ENCODE results near the gene MPND. TPM values are rescaled to one million over a fixed set of nuclear protein-coding genes. Genes with fewer than 3 reads are reported as not detected.
A peak's percentile ranks its signal among the peaks of the same experiment; 100 is the strongest.

MPND gene
- total and polyA plus RNA-seq, 2 of the 13 experiments (the other 11 are each of a cell fraction or from before 2014, with no cell fraction given), result 10.8 to 15.8 TPM

DNA sequence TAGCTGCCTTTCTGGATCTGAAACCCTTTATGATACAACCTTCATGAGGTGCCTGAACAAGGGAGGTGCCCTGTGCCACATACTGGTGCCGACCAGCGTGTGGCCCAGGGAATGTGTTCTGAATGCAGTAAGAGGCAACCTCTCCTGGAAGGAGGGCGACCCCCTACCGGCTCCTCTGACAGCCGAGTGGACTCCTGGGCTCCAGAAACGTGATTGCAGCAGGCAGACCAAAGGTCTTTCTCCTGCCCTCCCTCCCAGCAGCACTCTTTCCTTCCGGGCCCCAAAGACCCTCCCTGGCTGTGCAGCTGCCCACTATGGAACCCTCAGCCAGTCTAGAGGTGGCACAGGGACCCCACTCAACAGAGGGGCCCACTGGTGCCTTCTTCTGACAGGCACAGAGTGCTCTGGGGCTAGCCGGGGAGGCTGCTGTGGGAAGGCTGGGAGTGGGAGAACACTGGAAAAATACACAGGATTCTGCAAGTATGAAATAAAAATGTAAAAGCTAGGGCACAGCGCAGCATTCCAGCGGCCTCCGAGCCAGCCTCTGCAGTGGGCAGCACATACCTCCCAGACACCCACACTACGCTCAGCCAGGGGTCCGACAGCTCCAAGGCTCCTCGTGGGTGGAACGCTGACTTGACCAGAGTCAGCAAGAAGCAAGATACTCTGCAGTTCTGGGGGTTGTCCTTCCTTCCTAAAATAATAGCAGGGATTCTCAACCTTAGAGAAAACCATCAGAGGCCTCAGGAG is 42.1 kb downstream of the MPND start (continued):
- TF ChIP-seq, protein P1, sequence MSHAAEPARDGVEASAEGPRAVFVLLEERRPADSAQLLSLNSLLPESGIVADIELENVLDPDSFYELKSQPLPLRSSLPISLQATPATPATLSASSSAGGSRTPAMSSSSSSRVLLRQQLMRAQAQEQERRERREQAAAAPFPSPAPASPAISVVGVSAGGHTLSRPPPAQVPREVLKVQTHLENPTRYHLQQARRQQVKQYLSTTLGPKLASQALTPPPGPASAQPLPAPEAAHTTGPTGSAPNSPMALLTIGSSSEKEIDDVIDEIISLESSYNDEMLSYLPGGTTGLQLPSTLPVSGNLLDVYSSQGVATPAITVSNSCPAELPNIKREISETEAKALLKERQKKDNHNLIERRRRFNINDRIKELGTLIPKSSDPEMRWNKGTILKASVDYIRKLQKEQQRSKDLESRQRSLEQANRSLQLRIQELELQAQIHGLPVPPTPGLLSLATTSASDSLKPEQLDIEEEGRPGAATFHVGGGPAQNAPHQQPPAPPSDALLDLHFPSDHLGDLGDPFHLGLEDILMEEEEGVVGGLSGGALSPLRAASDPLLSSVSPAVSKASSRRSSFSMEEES (CRISPR knock-in tag; IDR thresholded peaks at IDR 0.05), result no peak
- TF ChIP-seq HMG20A (CRISPR knock-in tag; IDR thresholded peaks at IDR 0.05; ENCODE audit: borderline replicate concordance) (no peak), FOSL1 (CRISPR knock-in tag; IDR thresholded peaks at IDR 0.05; ENCODE audit: borderline replicate concordance) (no peak), XBP1 (CRISPR knock-in tag; IDR thresholded peaks at IDR 0.05) (no peak), RBAK (CRISPR knock-in tag; IDR thresholded peaks at IDR 0.05) (no peak), ZBTB1 (CRISPR knock-in tag; IDR thresholded peaks at IDR 0.05; ENCODE audit: borderline replicate concordance) (no peak), MEIS2 (CRISPR knock-in tag; IDR thresholded peaks at IDR 0.05) (no peak), GZF1 (CRISPR knock-in tag; IDR thresholded peaks at IDR 0.05) (no peak), ZNF367 (CRISPR knock-in tag; IDR thresholded peaks at IDR 0.05; ENCODE audit: borderline replicate concordance) (no peak), ZNF501 (CRISPR knock-in tag; IDR thresholded peaks at IDR 0.05) (peak; percentile 38; the same call in 1 of the 2 replicates), ARNTL (CRISPR knock-in tag; IDR thresholded peaks at IDR 0.05) (peak; percentile 57; the same call in 1 of the 2 replicates), AKAP8 (CRISPR knock-in tag; IDR thresholded peaks at IDR 0.05) (no peak), BRD4 (CRISPR knock-in tag; IDR thresholded peaks at IDR 0.05) (no peak)
- TF ChIP-seq, protein P2, sequence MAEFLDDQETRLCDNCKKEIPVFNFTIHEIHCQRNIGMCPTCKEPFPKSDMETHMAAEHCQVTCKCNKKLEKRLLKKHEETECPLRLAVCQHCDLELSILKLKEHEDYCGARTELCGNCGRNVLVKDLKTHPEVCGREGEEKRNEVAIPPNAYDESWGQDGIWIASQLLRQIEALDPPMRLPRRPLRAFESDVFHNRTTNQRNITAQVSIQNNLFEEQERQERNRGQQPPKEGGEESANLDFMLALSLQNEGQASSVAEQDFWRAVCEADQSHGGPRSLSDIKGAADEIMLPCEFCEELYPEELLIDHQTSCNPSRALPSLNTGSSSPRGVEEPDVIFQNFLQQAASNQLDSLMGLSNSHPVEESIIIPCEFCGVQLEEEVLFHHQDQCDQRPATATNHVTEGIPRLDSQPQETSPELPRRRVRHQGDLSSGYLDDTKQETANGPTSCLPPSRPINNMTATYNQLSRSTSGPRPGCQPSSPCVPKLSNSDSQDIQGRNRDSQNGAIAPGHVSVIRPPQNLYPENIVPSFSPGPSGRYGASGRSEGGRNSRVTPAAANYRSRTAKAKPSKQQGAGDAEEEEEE (CRISPR knock-in tag; IDR thresholded peaks at IDR 0.05; ENCODE audit: borderline replicate concordance), result no peak
- TF ChIP-seq, protein P3, sequence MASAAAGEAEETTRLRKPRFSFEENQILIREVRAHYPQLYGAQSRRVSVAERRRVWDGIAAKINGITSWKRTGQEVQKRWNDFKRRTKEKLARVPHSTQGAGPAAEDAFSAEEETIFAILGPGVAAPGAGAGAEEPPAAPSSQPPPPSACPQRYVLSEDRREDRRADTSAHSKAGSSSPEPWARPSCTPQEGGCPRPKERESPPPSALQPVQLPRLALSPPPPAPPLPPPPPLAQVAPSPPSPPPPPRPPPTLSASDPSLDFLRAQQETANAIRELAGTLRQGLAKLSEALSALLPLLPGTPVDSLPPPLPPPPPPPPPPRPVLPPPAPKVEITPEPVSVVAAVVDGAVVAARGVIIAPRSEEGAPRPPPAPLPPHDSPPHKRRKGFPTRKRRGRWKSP (CRISPR knock-in tag; IDR thresholded peaks at IDR 0.05), result no peak
- TF ChIP-seq, protein P4, sequence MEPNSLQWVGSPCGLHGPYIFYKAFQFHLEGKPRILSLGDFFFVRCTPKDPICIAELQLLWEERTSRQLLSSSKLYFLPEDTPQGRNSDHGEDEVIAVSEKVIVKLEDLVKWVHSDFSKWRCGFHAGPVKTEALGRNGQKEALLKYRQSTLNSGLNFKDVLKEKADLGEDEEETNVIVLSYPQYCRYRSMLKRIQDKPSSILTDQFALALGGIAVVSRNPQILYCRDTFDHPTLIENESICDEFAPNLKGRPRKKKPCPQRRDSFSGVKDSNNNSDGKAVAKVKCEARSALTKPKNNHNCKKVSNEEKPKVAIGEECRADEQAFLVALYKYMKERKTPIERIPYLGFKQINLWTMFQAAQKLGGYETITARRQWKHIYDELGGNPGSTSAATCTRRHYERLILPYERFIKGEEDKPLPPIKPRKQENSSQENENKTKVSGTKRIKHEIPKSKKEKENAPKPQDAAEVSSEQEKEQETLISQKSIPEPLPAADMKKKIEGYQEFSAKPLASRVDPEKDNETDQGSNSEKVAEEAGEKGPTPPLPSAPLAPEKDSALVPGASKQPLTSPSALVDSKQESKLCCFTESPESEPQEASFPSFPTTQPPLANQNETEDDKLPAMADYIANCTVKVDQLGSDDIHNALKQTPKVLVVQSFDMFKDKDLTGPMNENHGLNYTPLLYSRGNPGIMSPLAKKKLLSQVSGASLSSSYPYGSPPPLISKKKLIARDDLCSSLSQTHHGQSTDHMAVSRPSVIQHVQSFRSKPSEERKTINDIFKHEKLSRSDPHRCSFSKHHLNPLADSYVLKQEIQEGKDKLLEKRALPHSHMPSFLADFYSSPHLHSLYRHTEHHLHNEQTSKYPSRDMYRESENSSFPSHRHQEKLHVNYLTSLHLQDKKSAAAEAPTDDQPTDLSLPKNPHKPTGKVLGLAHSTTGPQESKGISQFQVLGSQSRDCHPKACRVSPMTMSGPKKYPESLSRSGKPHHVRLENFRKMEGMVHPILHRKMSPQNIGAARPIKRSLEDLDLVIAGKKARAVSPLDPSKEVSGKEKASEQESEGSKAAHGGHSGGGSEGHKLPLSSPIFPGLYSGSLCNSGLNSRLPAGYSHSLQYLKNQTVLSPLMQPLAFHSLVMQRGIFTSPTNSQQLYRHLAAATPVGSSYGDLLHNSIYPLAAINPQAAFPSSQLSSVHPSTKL (CRISPR knock-in tag; IDR thresholded peaks at IDR 0.05), result peak; percentile 50; the same call in 1 of the 2 replicates
- TF ChIP-seq, protein P5, sequence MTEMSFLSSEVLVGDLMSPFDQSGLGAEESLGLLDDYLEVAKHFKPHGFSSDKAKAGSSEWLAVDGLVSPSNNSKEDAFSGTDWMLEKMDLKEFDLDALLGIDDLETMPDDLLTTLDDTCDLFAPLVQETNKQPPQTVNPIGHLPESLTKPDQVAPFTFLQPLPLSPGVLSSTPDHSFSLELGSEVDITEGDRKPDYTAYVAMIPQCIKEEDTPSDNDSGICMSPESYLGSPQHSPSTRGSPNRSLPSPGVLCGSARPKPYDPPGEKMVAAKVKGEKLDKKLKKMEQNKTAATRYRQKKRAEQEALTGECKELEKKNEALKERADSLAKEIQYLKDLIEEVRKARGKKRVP (CRISPR knock-in tag; IDR thresholded peaks at IDR 0.05), result no peak
- TF ChIP-seq, protein P6, sequence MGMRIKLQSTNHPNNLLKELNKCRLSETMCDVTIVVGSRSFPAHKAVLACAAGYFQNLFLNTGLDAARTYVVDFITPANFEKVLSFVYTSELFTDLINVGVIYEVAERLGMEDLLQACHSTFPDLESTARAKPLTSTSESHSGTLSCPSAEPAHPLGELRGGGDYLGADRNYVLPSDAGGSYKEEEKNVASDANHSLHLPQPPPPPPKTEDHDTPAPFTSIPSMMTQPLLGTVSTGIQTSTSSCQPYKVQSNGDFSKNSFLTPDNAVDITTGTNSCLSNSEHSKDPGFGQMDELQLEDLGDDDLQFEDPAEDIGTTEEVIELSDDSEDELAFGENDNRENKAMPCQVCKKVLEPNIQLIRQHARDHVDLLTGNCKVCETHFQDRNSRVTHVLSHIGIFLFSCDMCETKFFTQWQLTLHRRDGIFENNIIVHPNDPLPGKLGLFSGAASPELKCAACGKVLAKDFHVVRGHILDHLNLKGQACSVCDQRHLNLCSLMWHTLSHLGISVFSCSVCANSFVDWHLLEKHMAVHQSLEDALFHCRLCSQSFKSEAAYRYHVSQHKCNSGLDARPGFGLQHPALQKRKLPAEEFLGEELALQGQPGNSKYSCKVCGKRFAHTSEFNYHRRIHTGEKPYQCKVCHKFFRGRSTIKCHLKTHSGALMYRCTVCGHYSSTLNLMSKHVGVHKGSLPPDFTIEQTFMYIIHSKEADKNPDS (CRISPR knock-in tag; IDR thresholded peaks at IDR 0.05), result no peak

All from HepG2 (cell line).